Measurements from ENCODE around the gene TLCD1.
"Not testable (repeated sequence)": the region's sequence is repeated elsewhere in the genome, so short reads cannot be mapped to it uniquely, and the experiment has no call there.

The TLCD1 gene

GRCh38 chr17:28728364-28729200, 2.5 kb upstream of the TLCD1 start, which contains the start of gene NEK8:
NEK8 (plus strand) TSS chr17:28728788; CDS start chr17:28728814, 26 bp downstream.
- DNase-seq, result peak; percentile 86

GRCh38 chr17:28726627-28727491, 826 bp upstream of the TLCD1 start:
- peak; percentile 86 to 95 for DNase-seq

- DNase-seq, result peak; percentile 68 to 75
Observed at GRCh38 chr17:28725660-28726225, 290 bp downstream of the TLCD1 start.

GRCh38 chr17:28725166-28725659, 820 bp downstream of the TLCD1 start:
- DNase-seq, result peak; percentile 24 to 35

GRCh38 chr17:28724500-28725165, 1.4 kb downstream of the TLCD1 start:
- no peak for DNase-seq

GRCh38 chr17:28723836-28724499, 2.1 kb downstream of the TLCD1 start:
- DNase-seq, result not testable (repeated sequence)

- no peak for DNase-seq
Observed at GRCh38 chr17:28723159-28723835, 2.7 kb downstream of the TLCD1 start.

- no peak for DNase-seq
Observed at GRCh38 chr17:28722417-28723158, 3.4 kb downstream of the TLCD1 start.

GRCh38 chr17:28720997-28721329, 5.1 kb downstream of the TLCD1 start:
- DNase-seq, result not testable (repeated sequence)

GRCh38 chr17:28720247-28720996, 5.6 kb downstream of the TLCD1 start:
- peak in 1 of 2 experiments; percentile 35 for DNase-seq

- DNase-seq, result no peak
Observed at GRCh38 chr17:28719021-28719433, 7.0 kb downstream of the TLCD1 start.

- no peak for DNase-seq
Observed at GRCh38 chr17:28718333-28719020, 7.6 kb downstream of the TLCD1 start.

GRCh38 chr17:28717578-28718332, 8.3 kb downstream of the TLCD1 start, which contains the start of gene RAB34:
RAB34 (minus strand) TSS chr17:28717868; CDS start chr17:28717266, 602 bp downstream.
- DNase-seq, result peak; percentile 64 to 67

GRCh38 chr17:28716740-28717577, 9.1 kb downstream of the TLCD1 start:
- DNase-seq, result no peak

- no peak for DNase-seq
Observed at GRCh38 chr17:28715217-28715616, 10.8 kb downstream of the TLCD1 start.

- DNase-seq, result no peak
Observed at GRCh38 chr17:28714281-28714680, 11.8 kb downstream of the TLCD1 start.

- no peak for DNase-seq
Observed at GRCh38 chr17:28712705-28713415, 13.2 kb downstream of the TLCD1 start.
